Omental fat pad (tissue), 4 donors: ENCODE data around the gene OLFML2A. TPM values are rescaled to one million over a fixed set of nuclear protein-coding genes. Genes with fewer than 3 reads are reported as not detected.

ENCODE experiments used
- ATAC-seq: fragments of 150-250 bp; one replicate; pipeline ENCODE4 v1.9.1; 2016; ENCODE audit warnings: mild to moderate bottlenecking, moderate library complexity; ENCODE audit not compliant: low FRiP score
- DNase-seq: peaks from one replicate; pipeline ENCODE4 v3.0.0-alpha.2; 2019; ENCODE audit warnings: low spot score
- CTCF ChIP-seq, 3 donors: fragments of 450-650 bp; IDR thresholded peaks; one replicate each; pipeline ENCODE4 v1.5.1; 2016 to 2017; ENCODE audit warnings: antibody characterized with exemption in 3 of 3, mild to moderate bottlenecking in 3 of 3, moderate library complexity in 2 of 3
- total RNA-seq, 4 donors: library from RNA; depleted of rRNA; stranded (reverse); fragments of >200 nt; gene quantifications; one replicate each; pipeline ENCODE4 v1.1.0, GENCODE V29; 2016

OLFML2A gene
- total RNA-seq, 4 donors from 2014 or later = 6.0 to 62.6 (median 10.8) TPM

- DNase-seq (no peak), ATAC-seq (no peak)
- no peak for TF ChIP-seq CTCF (IDR thresholded peaks at IDR 0.05)
Measured at GRCh38 chr9:124813501-124814163, 36.7 kb downstream of the OLFML2A start.

GRCh38 chr9:124814164-124814535 is 37.2 kb downstream of the OLFML2A start:
- DNase-seq = no peak
- TF ChIP-seq CTCF (IDR thresholded peaks at IDR 0.05) = no peak
- ATAC-seq = no peak

- TF ChIP-seq CTCF (IDR thresholded peaks at IDR 0.05) = no peak
- DNase-seq (no peak), ATAC-seq (no peak)
Measured at GRCh38 chr9:124815601-124816000, 38.7 kb downstream of the OLFML2A start.

- DNase-seq (no peak), ATAC-seq (no peak)
- no peak for TF ChIP-seq CTCF (IDR thresholded peaks at IDR 0.05)
Measured at GRCh38 chr9:124818431-124819281, 41.7 kb downstream of the OLFML2A start.

GRCh38 chr9:124820698-124821623 is 44.0 kb downstream of the OLFML2A start:
- DNase-seq (no peak), ATAC-seq (no peak)
- TF ChIP-seq CTCF (IDR thresholded peaks at IDR 0.05) = no peak

GRCh38 chr9:124828489-124829333 is 51.8 kb downstream of the OLFML2A start:
- no peak for ATAC-seq
- no peak for DNase-seq
- TF ChIP-seq CTCF (IDR thresholded peaks at IDR 0.05) = no peak
